ENCODE measurements around the gene RAB22A. TPM values are rescaled to one million over a fixed set of nuclear protein-coding genes. Genes with fewer than 3 reads are reported as not detected.

Gene RAB22A
- total and polyA plus RNA-seq, 2 donors from 2014 or later: 7.0 to 20.7 TPM

- Histone ChIP-seq H3K9ac (ENCODE audit: low read length in 3 of 3) (no peak overlapping the region), H3K27me3 (ENCODE audit: control insufficient read depth, insufficient read depth, low read length) (no peaks in the 10 kb centered on the region), H3K36me3 (ENCODE audit: control insufficient read depth in 2 of 3, insufficient read depth in 3 of 3, low read length in 3 of 3) (no peaks in the 10 kb centered on the region), H3K27ac (ENCODE audit: low read depth in 2 of 2, low read length in 2 of 2) (no peak overlapping the region), H3K9me3 (ENCODE audit: control insufficient read depth in 2 of 3, insufficient read depth in 1 of 3, low read length in 3 of 3) (no peaks in the 10 kb centered on the region), H3K4me1 (ENCODE audit: control insufficient read depth in 2 of 3, insufficient read depth in 2 of 3, low read depth in 1 of 3, low read length in 3 of 3) (no peaks in the 10 kb centered on the region), H3K4me3 (ENCODE audit: low read length in 3 of 3) (no peak overlapping the region)
- FAIRE-seq (no peak), DNase-seq (no peak)
- intact Hi-C loops (cut with DNase I): no loop called here
- TF ChIP-seq, protein P1, sequence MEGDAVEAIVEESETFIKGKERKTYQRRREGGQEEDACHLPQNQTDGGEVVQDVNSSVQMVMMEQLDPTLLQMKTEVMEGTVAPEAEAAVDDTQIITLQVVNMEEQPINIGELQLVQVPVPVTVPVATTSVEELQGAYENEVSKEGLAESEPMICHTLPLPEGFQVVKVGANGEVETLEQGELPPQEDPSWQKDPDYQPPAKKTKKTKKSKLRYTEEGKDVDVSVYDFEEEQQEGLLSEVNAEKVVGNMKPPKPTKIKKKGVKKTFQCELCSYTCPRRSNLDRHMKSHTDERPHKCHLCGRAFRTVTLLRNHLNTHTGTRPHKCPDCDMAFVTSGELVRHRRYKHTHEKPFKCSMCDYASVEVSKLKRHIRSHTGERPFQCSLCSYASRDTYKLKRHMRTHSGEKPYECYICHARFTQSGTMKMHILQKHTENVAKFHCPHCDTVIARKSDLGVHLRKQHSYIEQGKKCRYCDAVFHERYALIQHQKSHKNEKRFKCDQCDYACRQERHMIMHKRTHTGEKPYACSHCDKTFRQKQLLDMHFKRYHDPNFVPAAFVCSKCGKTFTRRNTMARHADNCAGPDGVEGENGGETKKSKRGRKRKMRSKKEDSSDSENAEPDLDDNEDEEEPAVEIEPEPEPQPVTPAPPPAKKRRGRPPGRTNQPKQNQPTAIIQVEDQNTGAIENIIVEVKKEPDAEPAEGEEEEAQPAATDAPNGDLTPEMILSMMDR (IDR thresholded peaks at IDR 0.05; ENCODE audit: borderline replicate concordance, extremely low read depth, insufficient read depth): no peak
Observed at GRCh38 chr20:58294497-58295455, 14.7 kb upstream of the RAB22A start.

DNA sequence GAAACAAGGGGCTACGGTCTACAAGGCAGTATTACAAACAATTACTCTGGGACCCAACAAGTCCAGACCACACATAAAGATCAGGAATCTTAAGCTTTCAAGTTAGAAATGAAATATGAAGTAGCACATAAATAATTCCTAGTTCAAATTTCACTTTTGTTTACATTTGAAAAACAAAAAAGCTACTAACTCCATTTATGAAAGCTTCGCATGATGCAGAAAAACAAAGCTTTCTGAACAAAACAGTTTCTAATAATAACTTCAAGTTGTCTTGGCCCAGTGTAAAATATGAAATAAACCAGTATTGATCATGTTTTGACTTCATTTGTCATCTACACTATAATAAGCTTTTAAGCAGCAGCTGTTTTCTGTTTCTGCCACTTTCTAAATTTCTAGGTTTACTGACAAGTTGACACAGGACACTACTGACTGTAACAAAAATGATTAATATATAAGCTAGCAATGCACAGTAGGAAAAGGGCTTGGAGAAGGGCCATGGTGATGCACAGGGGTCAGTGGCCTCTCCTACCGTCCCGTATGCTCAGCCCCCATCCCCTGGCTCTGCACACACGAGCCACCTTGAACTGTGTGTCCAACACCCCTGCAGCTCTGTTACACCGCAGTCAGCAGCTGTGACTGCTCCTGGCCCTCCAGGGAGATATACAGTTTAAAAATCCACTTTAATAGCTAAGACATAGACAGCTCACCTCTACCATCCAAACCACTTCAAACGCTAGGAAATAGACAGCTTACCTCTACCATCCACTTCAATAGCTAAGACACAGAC lies 13.3 kb upstream of the RAB22A start:
- Histone ChIP-seq H3K9me3 (ENCODE audit: control insufficient read depth in 2 of 3, insufficient read depth in 1 of 3, low read length in 3 of 3) (no peaks in the 10 kb centered on the region), H3K36me3 (ENCODE audit: control insufficient read depth in 2 of 3, insufficient read depth in 3 of 3, low read length in 3 of 3) (no peaks in the 10 kb centered on the region), H3K27ac (ENCODE audit: low read depth in 2 of 2, low read length in 2 of 2) (no peak overlapping the region), H3K4me1 (ENCODE audit: control insufficient read depth in 2 of 3, insufficient read depth in 2 of 3, low read depth in 1 of 3, low read length in 3 of 3) (no peaks in the 10 kb centered on the region), H3K4me3 (ENCODE audit: low read length in 3 of 3) (no peak overlapping the region), H3K9ac (ENCODE audit: low read length in 3 of 3) (no peak overlapping the region), H3K27me3 (ENCODE audit: control insufficient read depth, insufficient read depth, low read length) (no peaks in the 10 kb centered on the region)
- intact Hi-C loops (cut with DNase I): no loop called here
- DNase-seq (peak in 1 of 5 donors; percentile 35), FAIRE-seq (no peak)
- TF ChIP-seq, protein P1 (IDR thresholded peaks at IDR 0.05; ENCODE audit: borderline replicate concordance, extremely low read depth, insufficient read depth): no peak

DNA sequence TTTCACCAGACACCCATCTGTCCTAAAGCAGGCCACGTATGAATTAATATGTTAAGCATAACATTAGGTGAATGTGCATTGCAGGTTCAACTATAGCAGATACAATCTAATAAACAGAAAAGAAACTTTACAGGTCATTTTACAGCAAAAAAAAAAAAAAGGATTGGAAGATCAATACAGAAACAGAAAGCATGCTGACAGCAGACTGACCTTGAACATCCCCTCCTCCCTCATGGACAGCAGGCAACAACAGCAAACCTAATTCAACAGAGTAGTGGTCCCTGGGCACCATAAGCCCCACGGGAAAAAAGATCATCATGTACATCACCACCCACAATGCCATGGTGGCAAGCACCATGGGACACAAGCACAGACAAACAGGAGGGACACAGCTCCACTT lies 12.1 kb upstream of the RAB22A start:
- Histone ChIP-seq H3K27ac (ENCODE audit: low read depth in 2 of 2, low read length in 2 of 2) (no peak overlapping the region), H3K9me3 (ENCODE audit: control insufficient read depth in 2 of 3, insufficient read depth in 1 of 3, low read length in 3 of 3) (no peaks in the 10 kb centered on the region), H3K4me1 (ENCODE audit: control insufficient read depth in 2 of 3, insufficient read depth in 2 of 3, low read depth in 1 of 3, low read length in 3 of 3) (no peaks in the 10 kb centered on the region), H3K36me3 (ENCODE audit: control insufficient read depth in 2 of 3, insufficient read depth in 3 of 3, low read length in 3 of 3) (no peaks in the 10 kb centered on the region), H3K4me3 (ENCODE audit: low read length in 3 of 3) (no peak overlapping the region), H3K9ac (ENCODE audit: low read length in 3 of 3) (no peak overlapping the region), H3K27me3 (ENCODE audit: control insufficient read depth, insufficient read depth, low read length) (no peaks in the 10 kb centered on the region)
- TF ChIP-seq, protein P1 (IDR thresholded peaks at IDR 0.05; ENCODE audit: borderline replicate concordance, extremely low read depth, insufficient read depth): no peak
- no peak for FAIRE-seq
- DNase-seq: no peak
- intact Hi-C loops (cut with DNase I): no loop called here
